Forelimb muscle (tissue), 1 donor: ENCODE results near the gene JOSD2. TPM values are rescaled to one million over a fixed set of nuclear protein-coding genes. Genes with fewer than 3 reads are reported as not detected.

Source experiments
- DNase-seq: peaks from one replicate; pipeline ENCODE4 v3.0.0-alpha.2; 2013; ENCODE audit warnings: low read depth
- polyA plus RNA-seq: library from polyadenylated mRNA; unstranded; fragments of 120-200 nt; gene quantifications from one replicate; pipeline ENCODE4 v1.2.1, GENCODE V29; 2013; ENCODE audit not compliant: insufficient read length

JOSD2 gene
- polyA plus RNA-seq, 1 donor: 24.6 TPM

GRCh38 chr19:50496189-50497021 lies 14.6 kb downstream of the JOSD2 start:
- no peak for DNase-seq

GRCh38 chr19:50495020-50495531 lies 15.9 kb downstream of the JOSD2 start:
- no peak for DNase-seq

GRCh38 chr19:50494186-50495019 lies 16.6 kb downstream of the JOSD2 start:
- no peak for DNase-seq

GRCh38 chr19:50493171-50493570 lies 17.8 kb downstream of the JOSD2 start:
- DNase-seq: no peak

- no peak for DNase-seq
Measured at GRCh38 chr19:50492303-50493052, 18.5 kb downstream of the JOSD2 start.

GRCh38 chr19:50490991-50491472 lies 20.0 kb downstream of the JOSD2 start:
- no peak for DNase-seq

- DNase-seq: no peak
Measured at GRCh38 chr19:50490411-50490811, 20.6 kb downstream of the JOSD2 start.

- DNase-seq: no peak
Measured at GRCh38 chr19:50489461-50490011, 21.5 kb downstream of the JOSD2 start.

GRCh38 chr19:50488389-50489194 lies 22.4 kb downstream of the JOSD2 start:
- no peak for DNase-seq

GRCh38 chr19:50486823-50487515 lies 24.0 kb downstream of the JOSD2 start:
- no peak for DNase-seq

GRCh38 chr19:50485284-50485955 lies 25.6 kb downstream of the JOSD2 start:
- DNase-seq: no peak

- no peak for DNase-seq
Measured at GRCh38 chr19:50482916-50483315, 28.1 kb downstream of the JOSD2 start.

- DNase-seq: no peak
Measured at GRCh38 chr19:50482271-50482855, 28.6 kb downstream of the JOSD2 start.

- DNase-seq: no peak
Measured at GRCh38 chr19:50481351-50482149, 29.4 kb downstream of the JOSD2 start.

GRCh38 chr19:50480281-50481111 lies 30.5 kb downstream of the JOSD2 start:
- no peak for DNase-seq

GRCh38 chr19:50479761-50480251 lies 31.2 kb downstream of the JOSD2 start:
- DNase-seq: no peak
